ENCODE data around the gene MXI1. TPM values are rescaled to one million over a fixed set of nuclear protein-coding genes. Genes with fewer than 3 reads are reported as not detected.

MXI1 gene
- total RNA-seq, 3 donors from 2014 or later (not counting 1 experiment from before 2014, with no cell fraction given), result 11.2 to 14.1 (median 13.6) TPM

DNA sequence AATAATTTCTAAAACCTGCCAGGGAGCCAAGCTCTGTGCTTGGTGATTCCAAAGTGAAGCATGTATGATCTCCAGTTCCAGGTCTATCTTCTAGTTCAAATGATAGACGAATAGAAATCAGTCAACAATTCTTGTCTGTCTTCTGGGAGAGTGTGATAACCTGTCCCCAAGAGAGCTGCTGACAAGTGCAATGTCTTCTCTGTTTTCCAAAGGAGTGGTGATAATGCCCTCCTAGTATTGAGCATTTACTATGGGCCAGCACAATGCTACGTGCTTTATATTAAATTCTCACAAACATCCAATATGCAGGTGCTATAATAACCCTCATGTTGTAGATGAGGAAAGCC is 10.2 kb downstream of the MXI1 start:
- H3K27ac Mint-ChIP-seq, result no peak overlapping the region
- H3K27me3 Mint-ChIP-seq (ENCODE audit: low read depth in 2 of 2), result peaks cover 50 to 66% of the 10 kb centered on the region in 2 donors
- H3K4me1 Mint-ChIP-seq, result peaks cover 9 to 17% of the 10 kb centered on the region in 2 donors
- H3K36me3 Mint-ChIP-seq, result no peaks in the 10 kb centered on the region
- no peak overlapping the region for H3K4me3 Mint-ChIP-seq
- peaks cover 16% of the 10 kb centered on the region for H3K4me1 ChIP-seq (ENCODE audit: control insufficient read depth, insufficient read depth, low read length)
- no peak for TF ChIP-seq CTCF (IDR thresholded peaks at IDR 0.05)
- ATAC-seq, result no peak
- peaks cover 8% of the 10 kb centered on the region for H3K27me3 ChIP-seq (ENCODE audit: control insufficient read depth, insufficient read depth, low read length)
- no peaks in the 10 kb centered on the region for H3K36me3 ChIP-seq (ENCODE audit: control insufficient read depth, insufficient read depth, low read length)
- intact Hi-C loops (cut with micrococcal nuclease), result no loop called here
- no peaks in the 10 kb centered on the region for H3K9me3 Mint-ChIP-seq
- 91% methylated on average over 1 of the region's 2 CpGs for WGBS (ENCODE audit: insufficient coverage)
- DNase-seq, result no peak
- H3K4me3 ChIP-seq (ENCODE audit: low read length), result no peak overlapping the region
- H3K9me3 ChIP-seq (ENCODE audit: control insufficient read depth, insufficient read depth, low read length), result no peaks in the 10 kb centered on the region
- H3K27ac ChIP-seq (ENCODE audit: low read length), result no peak overlapping the region

DNA sequence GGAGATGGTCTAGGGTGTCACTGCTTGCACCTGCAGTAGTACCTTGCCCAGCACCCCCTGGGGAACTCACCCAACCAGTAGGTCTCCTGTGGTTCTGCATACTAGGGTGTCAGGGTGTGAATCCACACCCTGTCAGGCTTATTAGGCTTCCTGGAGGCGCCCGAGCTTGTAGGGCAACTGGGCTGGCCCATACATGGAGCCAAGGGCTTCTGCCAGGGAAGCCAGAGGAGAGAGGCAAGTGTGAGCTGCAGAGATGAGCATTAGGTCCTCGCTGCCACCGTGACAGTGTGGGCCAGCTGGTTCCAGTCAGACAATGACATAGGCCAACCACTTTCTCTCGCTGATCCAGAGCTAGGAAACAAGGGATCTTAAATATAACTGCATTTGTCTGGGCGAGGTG is 11.2 kb downstream of the MXI1 start:
- ATAC-seq, result no peak
- WGBS (ENCODE audit: insufficient coverage), result 41% methylated on average over 6 of the region's 6 CpGs
- Mint-ChIP-seq H3K4me1 (peaks cover 9 to 17% of the 10 kb centered on the region in 2 donors), H3K27ac (no peak overlapping the region), H3K27me3 (ENCODE audit: low read depth in 2 of 2) (peaks cover 46 to 64% of the 10 kb centered on the region in 2 donors), H3K4me3 (no peak overlapping the region), H3K36me3 (no peaks in the 10 kb centered on the region), H3K9me3 (no peaks in the 10 kb centered on the region)
- no peak for TF ChIP-seq CTCF (IDR thresholded peaks at IDR 0.05)
- H3K36me3 ChIP-seq (ENCODE audit: control insufficient read depth, insufficient read depth, low read length), result no peaks in the 10 kb centered on the region
- H3K4me1 ChIP-seq (ENCODE audit: control insufficient read depth, insufficient read depth, low read length), result peaks cover 16% of the 10 kb centered on the region
- peaks cover 8% of the 10 kb centered on the region for H3K27me3 ChIP-seq (ENCODE audit: control insufficient read depth, insufficient read depth, low read length)
- DNase-seq, result no peak
- intact Hi-C loops (cut with micrococcal nuclease), result no loop called here
- H3K9me3 ChIP-seq (ENCODE audit: control insufficient read depth, insufficient read depth, low read length), result no peaks in the 10 kb centered on the region
- no peak overlapping the region for H3K27ac ChIP-seq (ENCODE audit: low read length)
- no peak overlapping the region for H3K4me3 ChIP-seq (ENCODE audit: low read length)

- TF ChIP-seq CTCF (IDR thresholded peaks at IDR 0.05), result no peak
- Histone ChIP-seq H3K9me3 (ENCODE audit: control insufficient read depth, insufficient read depth, low read length) (no peaks in the 10 kb centered on the region), H3K36me3 (ENCODE audit: control insufficient read depth, insufficient read depth, low read length) (no peaks in the 10 kb centered on the region), H3K4me3 (ENCODE audit: low read length) (no peak overlapping the region), H3K4me1 (ENCODE audit: control insufficient read depth, insufficient read depth, low read length) (peaks cover 16% of the 10 kb centered on the region), H3K27me3 (ENCODE audit: control insufficient read depth, insufficient read depth, low read length) (peaks cover 8% of the 10 kb centered on the region), H3K27ac (ENCODE audit: low read length) (no peak overlapping the region)
- no peak overlapping the region for H3K4me3 Mint-ChIP-seq
- H3K27me3 Mint-ChIP-seq (ENCODE audit: low read depth in 2 of 2), result peaks cover 50 to 69% of the 10 kb centered on the region in 2 donors
- WGBS (ENCODE audit: insufficient coverage), result 97% methylated on average over 7 of the region's 7 CpGs
- H3K4me1 Mint-ChIP-seq, result peaks cover 9 to 17% of the 10 kb centered on the region in 2 donors
- no peaks in the 10 kb centered on the region for H3K36me3 Mint-ChIP-seq
- no peaks in the 10 kb centered on the region for H3K9me3 Mint-ChIP-seq
- no peak for DNase-seq
- no peak for ATAC-seq
- H3K27ac Mint-ChIP-seq, result no peak overlapping the region
- intact Hi-C loops (cut with micrococcal nuclease), result loop anchor here (10.0 kb wide), 1 partner anchor 215 kb away; the partner anchor contains the start of gene ADD3
These were observed 12.5 kb downstream of the MXI1 start for GRCh38 chr10:110219884-110220283.

- Mint-ChIP-seq H3K4me3 (no peak overlapping the region), H3K9me3 (no peaks in the 10 kb centered on the region), H3K4me1 (peaks cover 14 to 23% of the 10 kb centered on the region in 2 donors), H3K27ac (no peak overlapping the region), H3K27me3 (ENCODE audit: low read depth in 2 of 2) (peaks cover 49 to 69% of the 10 kb centered on the region in 2 donors), H3K36me3 (no peaks in the 10 kb centered on the region)
- no peak overlapping the region for H3K27ac ChIP-seq (ENCODE audit: low read length)
- peaks cover 6% of the 10 kb centered on the region for H3K27me3 ChIP-seq (ENCODE audit: control insufficient read depth, insufficient read depth, low read length)
- TF ChIP-seq CTCF (IDR thresholded peaks at IDR 0.05), result no peak
- intact Hi-C loops (cut with micrococcal nuclease), result loop anchor here (10.0 kb wide), 1 partner anchor 216 kb away; the partner anchor contains the start of gene ADD3
- ATAC-seq (no peak), DNase-seq (no peak)
- peaks cover 14% of the 10 kb centered on the region for H3K4me1 ChIP-seq (ENCODE audit: control insufficient read depth, insufficient read depth, low read length)
- 77% methylated on average over 2 of the region's 2 CpGs for WGBS (ENCODE audit: insufficient coverage)
- H3K4me3 ChIP-seq (ENCODE audit: low read length), result no peak overlapping the region
- H3K9me3 ChIP-seq (ENCODE audit: control insufficient read depth, insufficient read depth, low read length), result no peaks in the 10 kb centered on the region
- no peaks in the 10 kb centered on the region for H3K36me3 ChIP-seq (ENCODE audit: control insufficient read depth, insufficient read depth, low read length)
These were observed 13.0 kb downstream of the MXI1 start for GRCh38 chr10:110220398-110220797.

All from natural killer cell (primary cell).